Measurements from ENCODE around the gene KCNT1. TPM values are rescaled to one million over a fixed set of nuclear protein-coding genes. Genes with fewer than 3 reads are reported as not detected.

The KCNT1 gene
- total RNA-seq, 2 donors from 2014 or later: under 0.01 TPM

DNA sequence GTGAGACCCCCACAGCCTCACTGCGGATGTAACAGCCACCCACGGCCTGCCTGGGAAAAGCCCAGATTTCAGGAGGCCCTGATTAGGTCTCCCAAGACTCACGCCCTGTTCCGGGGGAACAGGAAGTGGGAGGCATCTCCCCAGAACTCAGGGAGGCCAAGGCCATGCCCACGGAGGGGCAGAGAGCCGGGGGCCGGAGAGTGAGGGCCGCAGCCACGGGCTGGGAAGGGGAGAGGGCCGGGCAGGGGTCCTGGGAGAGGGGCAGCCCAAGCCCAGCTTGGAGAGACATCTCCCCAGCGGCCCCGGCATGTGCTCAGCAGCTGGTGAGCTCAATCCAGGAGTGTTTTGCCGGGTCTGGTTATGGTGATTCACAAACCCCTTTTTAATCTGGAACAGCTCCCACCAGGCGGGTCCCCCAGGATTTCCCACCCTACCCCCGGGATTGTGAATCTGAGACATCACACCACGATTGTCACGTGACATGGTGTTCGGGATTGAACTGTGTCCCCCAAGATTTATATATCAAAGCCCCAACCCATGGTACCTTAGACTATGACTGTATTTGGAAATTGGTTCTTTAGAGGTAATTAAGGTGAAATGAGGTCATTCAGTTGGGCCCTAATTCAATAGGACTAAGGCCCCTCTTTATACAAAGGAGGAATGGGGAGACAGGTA, 26.6 kb downstream of the KCNT1 start:
- no peaks in the 10 kb centered on the region for H3K27me3 ChIP-seq
- intact Hi-C loops (cut with DNase I): no loop called here
- H3K4me1 ChIP-seq: no peaks in the 10 kb centered on the region
- ATAC-seq: no peak
- no peak for TF ChIP-seq POLR2A (IDR thresholded peaks at IDR 0.05)
- TF ChIP-seq, protein P1, sequence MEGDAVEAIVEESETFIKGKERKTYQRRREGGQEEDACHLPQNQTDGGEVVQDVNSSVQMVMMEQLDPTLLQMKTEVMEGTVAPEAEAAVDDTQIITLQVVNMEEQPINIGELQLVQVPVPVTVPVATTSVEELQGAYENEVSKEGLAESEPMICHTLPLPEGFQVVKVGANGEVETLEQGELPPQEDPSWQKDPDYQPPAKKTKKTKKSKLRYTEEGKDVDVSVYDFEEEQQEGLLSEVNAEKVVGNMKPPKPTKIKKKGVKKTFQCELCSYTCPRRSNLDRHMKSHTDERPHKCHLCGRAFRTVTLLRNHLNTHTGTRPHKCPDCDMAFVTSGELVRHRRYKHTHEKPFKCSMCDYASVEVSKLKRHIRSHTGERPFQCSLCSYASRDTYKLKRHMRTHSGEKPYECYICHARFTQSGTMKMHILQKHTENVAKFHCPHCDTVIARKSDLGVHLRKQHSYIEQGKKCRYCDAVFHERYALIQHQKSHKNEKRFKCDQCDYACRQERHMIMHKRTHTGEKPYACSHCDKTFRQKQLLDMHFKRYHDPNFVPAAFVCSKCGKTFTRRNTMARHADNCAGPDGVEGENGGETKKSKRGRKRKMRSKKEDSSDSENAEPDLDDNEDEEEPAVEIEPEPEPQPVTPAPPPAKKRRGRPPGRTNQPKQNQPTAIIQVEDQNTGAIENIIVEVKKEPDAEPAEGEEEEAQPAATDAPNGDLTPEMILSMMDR (IDR thresholded peaks at IDR 0.05): no peak
- no peak for DNase-seq
- H3K27ac ChIP-seq: no peak overlapping the region
- no peaks in the 10 kb centered on the region for H3K36me3 ChIP-seq (replicated peaks in 1 of 2; ENCODE audit: insufficient read depth in 1 of 2, low read depth in 2 of 2)
- no peak overlapping the region for H3K4me3 ChIP-seq
- WGBS, 2 donors: 47 to 57% methylated on average over 16 to 18 of the region's 18 CpGs
- no peaks in the 10 kb centered on the region for H3K9me3 ChIP-seq

DNA sequence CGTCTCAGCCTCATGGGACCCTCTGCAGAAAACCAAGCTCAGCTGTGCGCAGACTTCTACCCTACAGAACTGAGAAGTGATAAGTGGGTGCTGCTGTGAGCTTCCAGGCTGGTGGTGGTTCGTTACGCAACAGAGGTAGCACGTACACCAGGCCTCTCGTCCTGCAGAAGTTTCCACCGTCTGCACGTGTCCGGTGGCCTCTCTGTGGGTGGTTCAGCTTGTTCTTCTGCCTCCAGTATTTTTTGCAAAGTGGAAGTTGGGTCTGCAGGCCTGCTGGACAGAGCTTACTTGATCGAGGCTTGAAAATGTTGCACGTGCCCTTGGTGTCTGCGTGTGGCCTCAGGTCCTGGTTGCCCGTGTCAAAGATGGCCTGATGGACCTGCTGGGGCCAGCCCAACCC, 27.5 kb downstream of the KCNT1 start:
- TF ChIP-seq POLR2A (IDR thresholded peaks at IDR 0.05): no peak
- TF ChIP-seq, protein P1 (IDR thresholded peaks at IDR 0.05): no peak
- no peak overlapping the region for H3K4me3 ChIP-seq
- H3K27ac ChIP-seq: no peak overlapping the region
- no peaks in the 10 kb centered on the region for H3K27me3 ChIP-seq
- intact Hi-C loops (cut with DNase I): no loop called here
- H3K36me3 ChIP-seq (replicated peaks in 1 of 2; ENCODE audit: insufficient read depth in 1 of 2, low read depth in 2 of 2): no peaks in the 10 kb centered on the region
- no peak for DNase-seq
- no peak for ATAC-seq
- no peaks in the 10 kb centered on the region for H3K4me1 ChIP-seq
- 76 to 80% methylated on average over 13 of the region's 13 CpGs for WGBS, 2 donors
- no peaks in the 10 kb centered on the region for H3K9me3 ChIP-seq

DNA sequence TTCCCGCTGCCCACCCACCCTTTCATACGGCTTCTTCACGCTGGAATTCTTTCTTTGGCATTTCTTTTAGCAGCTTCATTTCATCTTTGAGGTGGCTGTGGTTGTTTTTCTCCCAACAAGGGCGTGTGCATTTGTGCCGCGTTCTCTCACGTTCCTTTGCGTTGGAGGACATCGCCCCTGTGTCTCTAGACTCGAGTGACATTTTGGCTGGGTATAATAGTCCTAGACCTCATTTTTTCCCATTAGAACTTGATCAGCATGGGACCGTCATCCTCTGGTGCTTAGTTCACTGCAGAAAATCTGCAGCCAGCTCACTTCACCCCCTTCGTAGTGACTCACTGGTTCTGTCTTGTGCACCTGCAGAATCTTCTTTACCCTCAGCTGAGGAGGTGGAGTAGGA, 29.5 kb downstream of the KCNT1 start:
- WGBS, 2 donors: 83 to 88% methylated on average over 12 of the region's 12 CpGs

DNA sequence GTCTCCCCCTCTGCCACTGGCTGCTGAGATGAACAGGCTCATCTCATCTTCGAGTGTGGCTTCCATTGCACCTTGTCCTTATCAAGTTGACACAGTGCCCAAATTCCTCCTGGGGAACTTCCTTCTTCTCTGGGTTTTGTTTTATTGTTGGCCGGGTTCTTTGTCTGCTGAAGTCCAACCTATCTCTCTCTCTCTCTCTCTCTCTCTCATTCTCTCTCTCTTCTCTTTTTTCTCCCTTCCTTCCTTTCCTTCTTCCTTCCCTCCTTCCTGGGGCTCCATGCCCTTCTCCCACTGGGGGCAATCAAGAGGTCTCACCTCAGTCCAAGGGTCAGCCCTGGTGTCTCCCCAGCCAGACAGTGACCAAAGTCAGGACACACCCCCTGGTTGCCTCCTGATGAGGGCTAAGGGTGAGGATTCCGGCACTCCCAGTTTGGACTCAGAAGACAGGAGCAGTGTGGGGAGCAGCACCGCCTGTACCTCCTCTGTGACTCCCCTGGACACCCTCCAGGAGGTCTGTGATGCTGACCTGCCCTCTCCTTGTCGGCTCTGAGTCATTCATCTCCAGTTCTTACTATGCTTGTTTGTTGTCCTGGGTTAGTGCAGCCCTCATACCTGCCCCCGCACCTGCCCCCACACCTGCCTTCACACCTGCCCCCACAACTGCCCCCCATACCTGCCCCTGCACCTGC, 30.7 kb downstream of the KCNT1 start:
- intact Hi-C loops (cut with DNase I): no loop called here
- no peaks in the 10 kb centered on the region for H3K4me1 ChIP-seq
- no peak overlapping the region for H3K27ac ChIP-seq
- no peaks in the 10 kb centered on the region for H3K27me3 ChIP-seq
- no peak overlapping the region for H3K4me3 ChIP-seq
- ATAC-seq (no peak), DNase-seq (no peak)
- WGBS, 2 donors: 38 to 47% methylated on average over 4 to 6 of the region's 6 CpGs
- H3K9me3 ChIP-seq: no peaks in the 10 kb centered on the region
- H3K36me3 ChIP-seq (replicated peaks in 1 of 2; ENCODE audit: insufficient read depth in 1 of 2, low read depth in 2 of 2): no peaks in the 10 kb centered on the region
- TF ChIP-seq POLR2A (IDR thresholded peaks at IDR 0.05): no peak
- TF ChIP-seq, protein P1 (IDR thresholded peaks at IDR 0.05): no peak

More for the DNA sequence above, 29.5 kb downstream of the KCNT1 start:
- intact Hi-C loops (cut with DNase I): no loop called here
- no peak for ATAC-seq
- DNase-seq: no peak
- TF ChIP-seq POLR2A (IDR thresholded peaks at IDR 0.05): no peak
- TF ChIP-seq, protein P1 (IDR thresholded peaks at IDR 0.05): no peak
- no peak overlapping the region for H3K27ac ChIP-seq
- no peaks in the 10 kb centered on the region for H3K9me3 ChIP-seq
- no peaks in the 10 kb centered on the region for H3K27me3 ChIP-seq
- H3K4me1 ChIP-seq: no peaks in the 10 kb centered on the region
- H3K4me3 ChIP-seq: no peak overlapping the region
- H3K36me3 ChIP-seq (replicated peaks in 1 of 2; ENCODE audit: insufficient read depth in 1 of 2, low read depth in 2 of 2): no peaks in the 10 kb centered on the region
